Left ventricle myocardium inferior (tissue), 1 donor: ENCODE data around the gene TBCA. TPM values are rescaled to one million over a fixed set of nuclear protein-coding genes. Genes with fewer than 3 reads are reported as not detected.
"Not testable (repeated sequence)": the region's sequence is repeated elsewhere in the genome, so short reads cannot be mapped to it uniquely, and the experiment has no call there.

Source experiments
- DNase-seq: peaks from one replicate; pipeline ENCODE4 v3.0.0-alpha.2; 2020
- H3K27ac ChIP-seq: fragments of 200-600 bp; replicated peaks from 2 replicates; pipeline ENCODE4 v1.8.0; 2021
- H3K27me3 ChIP-seq: fragments of 200-600 bp; 2 replicates; pipeline ENCODE4 v1.8.0; 2021; ENCODE audit warnings: low read depth
- H3K36me3 ChIP-seq: fragments of 200-600 bp; 2 replicates; pipeline ENCODE4 v1.8.0; 2021
- H3K4me1 ChIP-seq: fragments of 200-600 bp; 2 replicates; pipeline ENCODE4 v1.8.0; 2021
- H3K4me3 ChIP-seq: fragments of 200-600 bp; 2 replicates; pipeline ENCODE4 v1.8.0; 2021; ENCODE audit warnings: mild to moderate bottlenecking, moderate library complexity
- H3K9me3 ChIP-seq: fragments of 200-600 bp; replicated peaks from 2 replicates; pipeline ENCODE4 v1.8.0; 2021
- CTCF ChIP-seq: fragments of 200-600 bp; IDR thresholded peaks from 2 replicates; pipeline ENCODE4 v1.8.0; 2021; ENCODE audit warnings: antibody characterized with exemption, mild to moderate bottlenecking, borderline replicate concordance
- intact Hi-C: fragments of 100-400 bp; cut with micrococcal nuclease; formaldehyde crosslinking; loops from one replicate; pipeline ENCODE4 v1.11.0; 2022
- total RNA-seq: library from RNA; stranded (reverse); fragmentation: NEBNext Ultra II Directional; extraction: Animal tissue kit (Norgen Biotek cat#: 25700); gene quantifications from one replicate; pipeline ENCODE4 v1.2.1, GENCODE V29; 2021
- donor health status: DM: no; HTN: yes; CAD: no; lungs with severe emphysema.

Gene TBCA
- total RNA-seq, 1 donor from 2014 or later, result 147 TPM

GRCh38 chr5:77719666-77720363 lies 56.3 kb downstream of the TBCA start:
- DNase-seq, result no peak
- no peak for TF ChIP-seq CTCF
- no peaks in the 10 kb centered on the region for H3K9me3 ChIP-seq
- H3K27ac ChIP-seq, result no peak overlapping the region
- H3K36me3 ChIP-seq, result no peaks in the 10 kb centered on the region
- no peak overlapping the region for H3K4me3 ChIP-seq
- intact Hi-C loops, result no loop called here
- peaks cover 12% of the 10 kb centered on the region for H3K4me1 ChIP-seq
- no peaks in the 10 kb centered on the region for H3K27me3 ChIP-seq

- Histone ChIP-seq H3K4me1 (peaks cover 5% of the 10 kb centered on the region), H3K36me3 (no peaks in the 10 kb centered on the region), H3K27ac (no peak overlapping the region), H3K27me3 (no peaks in the 10 kb centered on the region), H3K9me3 (no peaks in the 10 kb centered on the region), H3K4me3 (no peak overlapping the region)
- TF ChIP-seq CTCF, result no peak
- no peak for DNase-seq
- intact Hi-C loops, result no loop called here
These were observed 57.1 kb downstream of the TBCA start for GRCh38 chr5:77718934-77719610.

- H3K4me3 ChIP-seq, result no peak overlapping the region
- TF ChIP-seq CTCF, result no peak
- peaks cover 8% of the 10 kb centered on the region for H3K4me1 ChIP-seq
- peaks cover 30% of the 10 kb centered on the region for H3K36me3 ChIP-seq
- intact Hi-C loops, result no loop called here
- no peak overlapping the region for H3K27ac ChIP-seq
- no peaks in the 10 kb centered on the region for H3K9me3 ChIP-seq
- no peaks in the 10 kb centered on the region for H3K27me3 ChIP-seq
- no peak for DNase-seq
These were observed 66.0 kb downstream of the TBCA start for GRCh38 chr5:77709993-77710685.

GRCh38 chr5:77709340-77709739 lies 66.8 kb downstream of the TBCA start:
- Histone ChIP-seq H3K9me3 (no peaks in the 10 kb centered on the region), H3K27me3 (no peaks in the 10 kb centered on the region), H3K4me3 (no peak overlapping the region), H3K36me3 (peaks cover 38% of the 10 kb centered on the region), H3K4me1 (peaks cover 8% of the 10 kb centered on the region), H3K27ac (no peak overlapping the region)
- TF ChIP-seq CTCF, result no peak
- no peak for DNase-seq
- intact Hi-C loops, result no loop called here

- no peak overlapping the region for H3K27ac ChIP-seq
- H3K4me3 ChIP-seq, result no peak overlapping the region
- no peak for DNase-seq
- TF ChIP-seq CTCF, result no peak
- H3K4me1 ChIP-seq, result peaks cover 8% of the 10 kb centered on the region
- no peaks in the 10 kb centered on the region for H3K27me3 ChIP-seq
- peaks cover 53% of the 10 kb centered on the region for H3K36me3 ChIP-seq
- H3K9me3 ChIP-seq, result no peaks in the 10 kb centered on the region
- intact Hi-C loops, result no loop called here
These were observed 68.3 kb downstream of the TBCA start for GRCh38 chr5:77707791-77708190.

GRCh38 chr5:77699569-77699968 lies 76.6 kb downstream of the TBCA start:
- DNase-seq, H3K27me3 ChIP-seq, intact Hi-C loops, H3K4me3 ChIP-seq, H3K27ac ChIP-seq, H3K9me3 ChIP-seq, H3K4me1 ChIP-seq: not testable (repeated sequence)
- H3K36me3 ChIP-seq, result peaks cover 29% of the 10 kb centered on the region
